ENCODE data around the gene TIAM2. TPM values are rescaled to one million over a fixed set of nuclear protein-coding genes. Genes with fewer than 3 reads are reported as not detected.

TIAM2 gene
- total RNA-seq, 2 donors from 2014 or later, result 2.5 to 12.5 TPM

DNA sequence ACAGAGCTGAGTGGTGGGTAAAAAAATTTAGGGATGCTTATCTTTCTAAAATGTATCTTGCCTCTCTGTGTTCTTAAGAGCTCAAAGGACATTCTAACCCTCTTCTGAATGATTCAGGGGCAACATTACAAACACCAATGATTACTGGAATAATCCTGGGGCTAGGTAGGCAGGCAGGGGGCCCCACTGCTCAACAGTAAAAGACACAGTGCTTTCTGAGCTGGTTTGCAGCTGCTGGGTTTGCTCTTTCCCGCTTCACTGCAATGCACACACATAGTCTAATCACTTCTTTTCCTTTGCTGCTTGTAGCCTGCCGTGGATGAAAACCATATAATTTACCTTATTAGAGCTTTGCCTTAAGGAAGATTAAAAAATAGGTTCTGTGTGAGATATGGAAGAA is 292.6 kb downstream of the TIAM2 start:
- H3K9me3 Mint-ChIP-seq, result no peaks in the 10 kb centered on the region
- DNase-seq (ENCODE audit: low spot score in 2 of 2) (no peak), ATAC-seq (no peak)
- H3K27ac Mint-ChIP-seq, result no peak overlapping the region
- peaks cover 13 to 34% of the 10 kb centered on the region in 2 donors for H3K36me3 Mint-ChIP-seq

DNA sequence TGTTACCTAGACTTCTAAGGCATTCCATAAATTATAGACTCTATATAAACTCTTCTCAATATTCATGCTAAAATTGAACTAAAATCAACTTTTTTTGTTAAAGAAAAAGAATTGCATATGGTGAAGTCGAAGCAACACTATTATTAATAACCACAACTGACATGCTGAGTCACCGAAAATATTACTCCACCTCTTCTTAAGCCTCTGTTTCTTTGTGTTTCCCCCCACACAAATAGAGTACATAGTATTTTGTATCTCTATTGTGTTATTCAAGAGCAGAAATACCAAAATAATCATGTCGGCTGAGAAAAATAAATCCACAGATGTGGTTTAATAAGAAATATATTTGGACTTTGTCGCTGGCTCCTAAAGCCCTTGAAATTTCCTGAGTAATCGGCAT is 295.4 kb downstream of the TIAM2 start:
- ATAC-seq, result no peak
- H3K27ac Mint-ChIP-seq, result no peak overlapping the region
- no peaks in the 10 kb centered on the region for H3K9me3 Mint-ChIP-seq
- DNase-seq (ENCODE audit: low spot score in 2 of 2), result no peak
- peaks cover 13 to 31% of the 10 kb centered on the region in 2 donors for H3K36me3 Mint-ChIP-seq

DNA sequence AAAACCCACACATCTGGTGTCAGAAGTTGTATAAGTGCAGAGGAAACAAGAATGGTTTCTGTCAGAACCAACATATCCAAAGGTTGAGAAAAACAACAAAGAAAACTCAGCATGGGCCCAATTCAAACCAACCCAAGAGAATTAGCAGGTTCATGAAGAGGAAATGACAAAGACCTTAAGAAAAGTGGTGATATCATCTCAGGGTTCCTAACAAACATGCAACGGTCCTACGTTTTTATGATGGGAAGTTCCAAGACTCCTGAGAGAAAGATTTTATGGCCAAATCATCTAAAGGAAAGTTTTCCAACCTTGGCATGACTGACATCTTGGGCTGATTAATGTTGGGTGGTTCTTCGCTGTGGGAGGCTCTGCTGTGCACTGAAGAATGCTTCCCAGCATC is 296.2 kb downstream of the TIAM2 start:
- Mint-ChIP-seq H3K36me3 (peaks cover 13 to 31% of the 10 kb centered on the region in 2 donors), H3K27ac (peak overlapping the region in 1 of 2 donors; percentile 5), H3K9me3 (no peaks in the 10 kb centered on the region)
- ATAC-seq, result no peak
- no peak for DNase-seq (ENCODE audit: low spot score in 2 of 2)

DNA sequence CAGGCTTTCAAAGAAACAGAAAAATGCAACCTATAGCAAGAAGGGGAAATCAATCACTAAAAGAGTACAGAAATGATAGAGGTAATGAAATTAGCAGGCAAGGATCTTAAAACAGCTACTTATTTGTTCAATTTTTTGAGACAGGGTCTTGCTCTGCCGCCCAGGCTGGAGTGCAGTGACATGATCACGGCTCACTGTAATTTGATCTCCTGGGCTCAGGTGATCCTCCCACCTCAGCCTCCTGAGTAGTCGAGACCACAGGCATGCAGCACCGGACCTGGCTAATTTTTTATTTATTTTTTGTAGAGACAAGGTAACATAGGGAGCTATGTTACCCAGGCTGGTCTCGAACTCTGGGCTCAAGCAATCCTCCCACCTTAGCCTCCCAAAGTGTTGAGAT is 297.6 kb downstream of the TIAM2 start:
- Mint-ChIP-seq H3K9me3 (no peaks in the 10 kb centered on the region), H3K27ac (no peak overlapping the region), H3K36me3 (peaks cover 25 to 36% of the 10 kb centered on the region in 2 donors)
- peak in 1 of 2 donors; percentile 38 for ATAC-seq
- no peak for DNase-seq (ENCODE audit: low spot score in 2 of 2)

DNA sequence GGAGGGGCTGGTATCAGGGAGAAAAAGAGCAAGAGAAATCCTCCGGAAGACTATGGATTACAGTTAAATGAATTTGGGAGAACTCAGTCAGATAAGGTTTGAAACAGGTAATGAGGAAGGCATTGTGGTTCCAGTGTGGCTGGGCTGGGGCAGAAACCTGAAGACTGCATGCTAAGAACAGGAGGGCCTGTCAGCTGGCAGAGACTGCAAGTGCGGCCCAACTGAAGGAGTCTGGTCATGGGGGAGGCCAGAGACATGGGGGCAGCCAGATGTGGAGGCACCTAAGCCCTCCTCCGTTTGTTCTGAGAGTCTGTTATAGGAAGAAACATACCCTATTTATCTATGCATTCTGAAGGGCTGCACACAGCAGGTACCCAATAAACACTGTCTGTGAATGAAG is 302.6 kb downstream of the TIAM2 start:
- Mint-ChIP-seq H3K36me3 (peaks cover 16 to 17% of the 10 kb centered on the region in 2 donors), H3K9me3 (no peaks in the 10 kb centered on the region), H3K27ac (no peak overlapping the region)
- DNase-seq (ENCODE audit: low spot score in 2 of 2), result no peak
- no peak for ATAC-seq

DNA sequence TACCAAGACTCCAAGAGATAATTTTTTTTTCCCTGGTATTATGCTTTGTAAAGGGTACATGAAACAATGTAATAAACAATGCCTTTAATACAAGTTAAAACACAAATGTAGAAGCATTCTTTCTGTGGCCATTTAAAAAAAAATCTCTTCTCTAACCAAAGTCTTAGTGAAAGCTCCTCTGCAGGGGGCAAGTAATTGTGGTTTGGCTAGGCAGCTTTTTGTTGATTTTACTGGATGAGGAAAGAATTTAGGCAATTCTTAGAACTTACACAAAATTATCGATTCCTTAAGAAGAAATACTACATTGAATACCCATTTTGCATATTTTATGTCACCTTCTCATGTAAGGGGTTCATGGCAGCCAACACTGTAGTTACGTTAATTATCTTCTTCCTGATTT is 306.8 kb downstream of the TIAM2 start:
- H3K27ac Mint-ChIP-seq, result no peak overlapping the region
- no peaks in the 10 kb centered on the region for H3K9me3 Mint-ChIP-seq
- ATAC-seq (no peak), DNase-seq (ENCODE audit: low spot score in 2 of 2) (no peak)
- H3K36me3 Mint-ChIP-seq, result peaks cover 22 to 24% of the 10 kb centered on the region in 2 donors

DNA sequence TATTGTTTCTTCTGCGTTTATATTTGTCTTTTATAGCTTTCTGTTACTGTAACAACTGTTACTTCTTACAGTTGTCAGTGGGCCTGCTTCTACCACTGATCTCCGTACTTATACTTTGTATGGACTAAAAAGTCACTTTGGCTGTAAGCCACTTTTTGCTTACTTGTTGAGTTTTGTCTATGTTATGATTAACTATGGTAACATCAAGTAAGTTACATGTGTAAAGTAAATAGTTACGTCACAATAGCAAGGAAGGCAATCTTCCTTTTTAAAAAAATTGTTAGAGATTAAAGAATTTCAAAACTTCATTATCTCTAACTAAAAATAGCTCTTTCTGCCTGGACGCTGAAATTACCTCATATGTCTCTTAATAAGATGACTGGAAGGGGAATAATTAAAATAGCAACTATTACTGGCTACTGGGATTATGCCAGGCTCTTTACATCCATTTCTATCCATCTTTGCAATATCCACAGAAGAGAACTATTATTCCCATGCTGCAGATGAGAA is 308.3 kb downstream of the TIAM2 start:
- H3K27ac Mint-ChIP-seq, result no peak overlapping the region
- peaks cover 15 to 31% of the 10 kb centered on the region in 2 donors for H3K36me3 Mint-ChIP-seq
- ATAC-seq (no peak), DNase-seq (ENCODE audit: low spot score in 2 of 2) (no peak)
- no peaks in the 10 kb centered on the region for H3K9me3 Mint-ChIP-seq

DNA sequence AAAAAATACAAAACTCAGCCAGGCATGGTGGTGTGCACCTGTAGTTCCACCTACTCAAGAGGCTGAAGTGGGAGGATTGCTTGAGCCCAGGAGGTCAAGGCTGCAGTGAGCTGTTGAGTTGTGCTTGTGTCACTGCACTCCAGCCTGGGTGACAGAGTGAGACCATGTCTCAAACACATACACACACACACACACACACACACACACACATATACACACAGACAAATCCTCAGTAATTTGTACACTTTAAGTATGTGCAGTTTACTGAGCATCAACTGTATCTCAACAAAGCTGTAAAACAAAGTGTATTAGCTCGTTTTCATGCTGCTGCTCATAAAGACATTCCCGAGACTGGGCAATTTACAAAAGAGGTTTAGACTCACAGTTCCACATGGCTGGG is 311.8 kb downstream of the TIAM2 start:
- Mint-ChIP-seq H3K36me3 (peaks cover 15 to 37% of the 10 kb centered on the region in 2 donors), H3K27ac (no peak overlapping the region), H3K9me3 (no peaks in the 10 kb centered on the region)
- ATAC-seq (peak; percentile 51 to 74), DNase-seq (ENCODE audit: low spot score in 2 of 2) (no peak)

Measured in activated naive CD4-positive, alpha-beta T cell treated with anti-CD3 and anti-CD28 coated beads, Interleukin-2, amount 50 U/mL, for 72 hours (primary cell).